Measurements from ENCODE around the gene CRABP2. TPM values are rescaled to one million over a fixed set of nuclear protein-coding genes. Genes with fewer than 3 reads are reported as not detected.
A peak's percentile ranks its signal among the peaks of the same experiment; 100 is the strongest.

Gene CRABP2
- polyA plus RNA-seq, 2 of the 4 experiments (the other 2 are of a cell fraction) = 1.7 to 15.6 TPM

- Histone ChIP-seq H3K4me3 (no peak overlapping the region; the same call in 2 of the 3 replicates), H3K4me2 (peak overlapping the region; percentile 99), H3K9me3 (no peaks in the 10 kb centered on the region), H3K4me1 (peaks cover 43% of the 10 kb centered on the region), H3K27ac (peak overlapping the region; percentile 65 to 86; a peak in 4 of 6 replicates)
- no peak for TF ChIP-seq CTCF (IDR thresholded peaks at IDR 0.05)
- no peak for TF ChIP-seq PHF8 (IDR thresholded peaks at IDR 0.05; ENCODE audit: borderline replicate concordance, low read depth)
- TF ChIP-seq, protein P1, sequence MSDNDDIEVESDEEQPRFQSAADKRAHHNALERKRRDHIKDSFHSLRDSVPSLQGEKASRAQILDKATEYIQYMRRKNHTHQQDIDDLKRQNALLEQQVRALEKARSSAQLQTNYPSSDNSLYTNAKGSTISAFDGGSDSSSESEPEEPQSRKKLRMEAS (IDR thresholded peaks at IDR 0.05) = no peak
- no peak for TF ChIP-seq NFE2L2 (conservative IDR thresholded peaks at IDR 0.05; ENCODE audit: low read length)
- no peak for TF ChIP-seq REST (IDR thresholded peaks at IDR 0.05)
- no peak for TF ChIP-seq JUNB (IDR thresholded peaks at IDR 0.05)
- TF ChIP-seq HOXB5 (CRISPR knock-in tag; IDR thresholded peaks at IDR 0.05) = no peak
- TF ChIP-seq CHD4 (IDR thresholded peaks at IDR 0.05; ENCODE audit: borderline replicate concordance) = no peak
- no peak for TF ChIP-seq FOXS1 (CRISPR knock-in tag; IDR thresholded peaks at IDR 0.05)
- TF ChIP-seq EHMT2 (IDR thresholded peaks at IDR 0.05; ENCODE audit: low read depth) = no peak
- no peak for TF ChIP-seq RNF2 (IDR thresholded peaks at IDR 0.05; ENCODE audit: borderline replicate concordance, low read depth)
- no peak for TF ChIP-seq TFCP2L1 (CRISPR knock-in tag; IDR thresholded peaks at IDR 0.05)
- FAIRE-seq (no peak), ATAC-seq (no peak), DNase-seq (ENCODE audit: low read depth in 1 of 2, low spot score in 1 of 2) (no peak)
- 93% methylated on average over 10 of the region's 10 CpGs for whole genome bisulfite sequencing (ENCODE audit: missing lambda C conversion rate)
- ChIA-PET POLR2A (no interaction called here), CTCF (interaction anchor here (1.2 to 52.1 kb wide), 7 partner anchors 11 to 224 kb away, joined by 3 to 2258 read pairs (median 6); partner anchors contain the start of genes CRABP2, ISG20L2, METTL25B and NES)
Measured at GRCh38 chr1:156704166-156704711, 1.1 kb downstream of the CRABP2 start.

DNA sequence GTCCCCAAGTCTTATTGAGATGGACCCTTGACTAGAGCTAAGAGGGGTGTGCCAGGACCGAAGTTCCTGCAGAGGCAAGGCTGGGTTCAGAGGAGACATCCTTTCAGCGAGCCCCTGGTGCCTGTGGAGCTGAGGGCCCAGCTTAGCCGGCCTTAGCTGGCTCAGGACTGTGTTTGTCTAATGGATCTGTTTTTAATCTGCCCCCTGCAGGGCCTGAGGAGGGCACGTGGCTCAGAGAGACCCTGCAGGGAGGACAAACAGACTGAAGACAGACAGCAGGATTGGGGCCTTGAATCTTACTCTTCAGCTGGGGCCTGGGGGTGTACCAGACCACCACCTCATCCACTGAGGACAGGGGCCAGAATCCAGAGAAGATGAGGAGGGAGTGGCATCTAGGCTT, 1.6 kb downstream of the CRABP2 start:
- POLR2A ChIA-PET = no interaction called here

More for the DNA sequence above, 1.6 kb downstream of the CRABP2 start:
- Histone ChIP-seq H3K4me3 (no peak overlapping the region), H3K27ac (0 out of 6 replicates have a peak overlapping the region, but pooled peaks of 1 of the 2 experiments have one; percentile 2), H3K4me2 (peak overlapping the region; percentile 99; the same call in 1 of the 3 replicates), H3K4me1 (peaks cover 39% of the 10 kb centered on the region), H3K9me3 (no peaks in the 10 kb centered on the region)
- CTCF ChIA-PET = interaction anchor here (0.6 to 52.1 kb wide), 9 partner anchors 10 to 224 kb away, joined by 3 to 2258 read pairs (median 4); partner anchors contain the start of genes CRABP2, HAPLN2, ISG20L2 and METTL25B
- DNase-seq (ENCODE audit: low read depth in 1 of 2, low spot score in 1 of 2) = no peak
- FAIRE-seq = no peak
- no peak for TF ChIP-seq ATOH8 (CRISPR knock-in tag; IDR thresholded peaks at IDR 0.05; ENCODE audit: low read depth)
- no peak for TF ChIP-seq RCOR1 (IDR thresholded peaks at IDR 0.05; ENCODE audit: low read depth, low read length)
- TF ChIP-seq FOXS1 (CRISPR knock-in tag; IDR thresholded peaks at IDR 0.05) = no peak
- TF ChIP-seq POLR2AphosphoS2 (conservative IDR thresholded peaks at IDR 0.05; ENCODE audit: low read length) = no peak
- no peak for TF ChIP-seq MAZ (IDR thresholded peaks at IDR 0.05; ENCODE audit: borderline replicate concordance, low read depth, low read length)
- TF ChIP-seq KDM1A (IDR thresholded peaks at IDR 0.05; ENCODE audit: low read depth) = no peak
- no peak for TF ChIP-seq SREBF2 (IDR thresholded peaks at IDR 0.05)
- no peak for TF ChIP-seq HDAC2 (IDR thresholded peaks at IDR 0.05)
- no peak for TF ChIP-seq ZNF302 (CRISPR knock-in tag; IDR thresholded peaks at IDR 0.05)
- TF ChIP-seq CBX2 (IDR thresholded peaks at IDR 0.05; ENCODE audit: borderline replicate concordance, low read depth) = no peak
- no peak for TF ChIP-seq NPAS2 (CRISPR knock-in tag; IDR thresholded peaks at IDR 0.05; ENCODE audit: borderline replicate concordance)
- no peak for TF ChIP-seq HEYL (CRISPR knock-in tag; IDR thresholded peaks at IDR 0.05)
- no peak for TF ChIP-seq JUN (IDR thresholded peaks at IDR 0.05)
- TF ChIP-seq ZSCAN20 (CRISPR knock-in tag; IDR thresholded peaks at IDR 0.05) = no peak
- TF ChIP-seq SMC3 (IDR thresholded peaks at IDR 0.05) = no peak
- TF ChIP-seq FOSL2 (IDR thresholded peaks at IDR 0.05) = no peak
- TF ChIP-seq FOSL2 (CRISPR knock-in tag; IDR thresholded peaks at IDR 0.05) = no peak
- no peak for ATAC-seq
- WGBS (ENCODE audit: missing lambda C conversion rate) = 45% methylated on average over 4 of the region's 4 CpGs
